Measurements from ENCODE around the gene PTPRK.

- no peak for TF ChIP-seq POLR2A (IDR thresholded peaks at IDR 0.05)
- TF ChIP-seq, protein P1, sequence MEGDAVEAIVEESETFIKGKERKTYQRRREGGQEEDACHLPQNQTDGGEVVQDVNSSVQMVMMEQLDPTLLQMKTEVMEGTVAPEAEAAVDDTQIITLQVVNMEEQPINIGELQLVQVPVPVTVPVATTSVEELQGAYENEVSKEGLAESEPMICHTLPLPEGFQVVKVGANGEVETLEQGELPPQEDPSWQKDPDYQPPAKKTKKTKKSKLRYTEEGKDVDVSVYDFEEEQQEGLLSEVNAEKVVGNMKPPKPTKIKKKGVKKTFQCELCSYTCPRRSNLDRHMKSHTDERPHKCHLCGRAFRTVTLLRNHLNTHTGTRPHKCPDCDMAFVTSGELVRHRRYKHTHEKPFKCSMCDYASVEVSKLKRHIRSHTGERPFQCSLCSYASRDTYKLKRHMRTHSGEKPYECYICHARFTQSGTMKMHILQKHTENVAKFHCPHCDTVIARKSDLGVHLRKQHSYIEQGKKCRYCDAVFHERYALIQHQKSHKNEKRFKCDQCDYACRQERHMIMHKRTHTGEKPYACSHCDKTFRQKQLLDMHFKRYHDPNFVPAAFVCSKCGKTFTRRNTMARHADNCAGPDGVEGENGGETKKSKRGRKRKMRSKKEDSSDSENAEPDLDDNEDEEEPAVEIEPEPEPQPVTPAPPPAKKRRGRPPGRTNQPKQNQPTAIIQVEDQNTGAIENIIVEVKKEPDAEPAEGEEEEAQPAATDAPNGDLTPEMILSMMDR (IDR thresholded peaks at IDR 0.05) = no peak
These were observed 552.7 kb downstream of the PTPRK start for GRCh38 chr6:127967708-127968107.
